H1 (cell line): ENCODE measurements around the gene CST9L. TPM values are rescaled to one million over a fixed set of nuclear protein-coding genes. Genes with fewer than 3 reads are reported as not detected.

Source experiments
- CTCF ChIA-PET: fragments of 300-600 bp; sonication (Branson Sonifier 250); formaldehyde crosslinking; loops from one replicate; lab custom pipeline; 2021; ENCODE audit not compliant: partially characterized antibody; lab: Charles Lee
- POLR2A ChIA-PET: fragments of 300-600 bp; sonication (Branson Sonifier 250); formaldehyde crosslinking; loops from one replicate; lab custom pipeline; 2021; ENCODE audit warnings: inconsistent platforms; ENCODE audit not compliant: partially characterized antibody; lab: Charles Lee
- DNase-seq, 2 experiments: peaks; one replicate each; pipeline versions ENCODE4 v3.0.0 to v3.0.0-alpha.2; 2010 to 2022; ENCODE audit warnings: low spot score in 2 of 2, low read depth in 1 of 2, mixed read lengths in 1 of 2
- FAIRE-seq: peaks from 2 replicates; lab custom pipeline; 2011; peaks lifted over from hg19 to GRCh38; lab: Jason Lieb, UNC
- H2AFZ ChIP-seq: 2 replicates; pipeline ENCODE4 v1.8.1; 2012; ENCODE audit warnings: low read length, inconsistent platforms
- H2AK5ac ChIP-seq: 2 replicates; pipeline ENCODE4 v1.6.1; 2013; ENCODE audit warnings: low read depth, low read length
- H2BK120ac ChIP-seq: replicated peaks from 2 replicates; pipeline ENCODE3; 2013; ENCODE audit warnings: low read depth, low read length, inconsistent platforms
- H2BK12ac ChIP-seq: 2 replicates; pipeline ENCODE4 v1.6.1; 2013; ENCODE audit warnings: low read depth, low read length
- H2BK15ac ChIP-seq: 2 replicates; pipeline ENCODE4 v1.6.1; 2013; ENCODE audit warnings: low read length
- H2BK20ac ChIP-seq: 2 replicates; pipeline ENCODE4 v1.6.1; 2013; ENCODE audit warnings: low read length
- H2BK5ac ChIP-seq: 2 replicates; pipeline ENCODE4 v1.6.1; 2013; ENCODE audit warnings: low read depth, low read length
- H3K14ac ChIP-seq: 2 replicates; pipeline ENCODE4 v1.6.1; 2013; ENCODE audit warnings: inconsistent platforms; ENCODE audit not compliant: insufficient read length
- H3K18ac ChIP-seq: 2 replicates; pipeline ENCODE4 v1.6.1; 2013; ENCODE audit warnings: low read length; ENCODE audit errors: extremely low read depth
- H3K23ac ChIP-seq: 2 replicates; pipeline ENCODE4 v1.6.1; 2013; ENCODE audit warnings: inconsistent platforms; ENCODE audit not compliant: insufficient read length
- H3K23me2 ChIP-seq: 2 replicates; pipeline ENCODE4 v1.6.1; 2013; ENCODE audit warnings: low read depth, low read length
- H3K27ac ChIP-seq: 2 replicates; pipeline ENCODE4 v1.6.1; 2011; ENCODE audit warnings: low read depth, low read length, inconsistent platforms
- H3K27me3 ChIP-seq, 4 experiments: replicated peaks in 1 of 4; 1 replicate in 1 of 4; 2 replicates in 3 of 4; pipeline versions ENCODE4 v1.6.1 to v1.8.1; 2011 to 2013; ENCODE audit warnings: low read length in 3 of 4, mild to moderate bottlenecking in 3 of 4, inconsistent platforms in 2 of 4, mixed read lengths in 2 of 4, moderate library complexity in 1 of 4; ENCODE audit not compliant: control insufficient read depth in 3 of 4, insufficient read depth in 3 of 4; ENCODE audit errors: extremely low read depth in 1 of 4
- H3K36me3 ChIP-seq, 4 experiments: 2 replicates each; pipeline versions ENCODE4 v1.6.1 to v1.8.1; 2011 to 2013; ENCODE audit warnings: mild to moderate bottlenecking in 4 of 4, low read length in 3 of 4, moderate library complexity in 2 of 4, control low read depth in 1 of 4, inconsistent platforms in 1 of 4; ENCODE audit not compliant: insufficient read depth in 4 of 4, control insufficient read depth in 2 of 4
- H3K4ac ChIP-seq: replicated peaks from 2 replicates; pipeline ENCODE3; 2013; ENCODE audit warnings: low read length, low read depth, mixed read lengths, inconsistent platforms; ENCODE audit not compliant: insufficient read length
- H3K4me1 ChIP-seq, 4 experiments: replicated peaks in 1 of 4; 1 replicate in 1 of 4; 2 replicates in 3 of 4; pipeline versions ENCODE4 v1.6.1 to v1.8.1; 2011 to 2013; ENCODE audit warnings: low read length in 3 of 4, inconsistent platforms in 2 of 4, mixed read lengths in 1 of 4; ENCODE audit not compliant: insufficient read depth in 4 of 4, control insufficient read depth in 3 of 4
- H3K4me2 ChIP-seq, 2 experiments: 2 replicates each; pipeline versions ENCODE4 v1.6.1 to v1.8.1; 2011 to 2013; ENCODE audit warnings: low read depth in 2 of 2, low read length in 2 of 2, control low read depth in 1 of 2, inconsistent platforms in 1 of 2, mild to moderate bottlenecking in 1 of 2; ENCODE audit not compliant: insufficient read depth in 1 of 2
- H3K4me3 ChIP-seq, 4 experiments: fragments of 200-600, 300-600 bp in 1 of 4; sonication (generic), shearing (Covaris generic), sonication (Bioruptor Twin) in 1 of 4; 2 replicates each; pipeline versions ENCODE4 v1.5.1 to v1.8.1; 2011 to 2016; ENCODE audit warnings: low read length in 4 of 4, low read depth in 3 of 4, control low read depth in 2 of 4, inconsistent platforms in 2 of 4, mild to moderate bottlenecking in 2 of 4, mixed read lengths in 1 of 4, moderate library complexity in 1 of 4; ENCODE audit not compliant: insufficient read depth in 2 of 4; ENCODE audit errors: extremely low read depth in 1 of 4
- H3K56ac ChIP-seq: replicated peaks from 2 replicates; pipeline ENCODE3; 2013; ENCODE audit warnings: low read depth, mild to moderate bottlenecking, mixed read lengths, low read length, inconsistent platforms; ENCODE audit not compliant: insufficient read length
- H3K79me1 ChIP-seq: 2 replicates; pipeline ENCODE4 v1.6.1; 2013; ENCODE audit warnings: low read depth, low read length, control low read depth
- H3K79me2 ChIP-seq, 2 experiments: 2 replicates each; pipeline versions ENCODE4 v1.6.1 to v1.8.1; 2012 to 2013; ENCODE audit warnings: low read length in 2 of 2, mild to moderate bottlenecking in 2 of 2, inconsistent platforms in 1 of 2; ENCODE audit not compliant: insufficient read depth in 2 of 2, control insufficient read depth in 1 of 2
- H3K9ac ChIP-seq, 4 experiments: replicated peaks in 1 of 4; 1 replicate in 1 of 4; 2 replicates in 3 of 4; pipeline versions ENCODE4 v1.6.1 to v1.8.1; 2011 to 2013; ENCODE audit warnings: low read depth in 3 of 4, low read length in 3 of 4, control low read depth in 2 of 4, mild to moderate bottlenecking in 2 of 4, moderate library complexity in 2 of 4, inconsistent platforms in 1 of 4; ENCODE audit errors: extremely low read depth in 1 of 4
- H3K9me3 ChIP-seq, 2 experiments: 2 replicates each; pipeline versions ENCODE4 v1.6.1 to v1.8.1; 2012 to 2013; ENCODE audit warnings: mild to moderate bottlenecking in 2 of 2, moderate library complexity in 2 of 2, control low read depth in 1 of 2, inconsistent platforms in 1 of 2, low read depth in 1 of 2, low read length in 1 of 2, mixed read lengths in 1 of 2; ENCODE audit not compliant: insufficient read depth in 2 of 2
- H4K20me1 ChIP-seq, 2 experiments: replicated peaks in 1 of 2; 2 replicates each; pipeline versions ENCODE3 to v1.8.1; 2011 to 2013; ENCODE audit warnings: inconsistent platforms in 2 of 2, low read length in 2 of 2, mild to moderate bottlenecking in 1 of 2; ENCODE audit not compliant: insufficient read depth in 2 of 2, control insufficient read depth in 1 of 2
- H4K5ac ChIP-seq: 2 replicates; pipeline ENCODE4 v1.6.1; 2013; ENCODE audit warnings: low read length, low read depth, mixed read lengths, inconsistent platforms; ENCODE audit not compliant: insufficient read length
- H4K8ac ChIP-seq: 2 replicates; pipeline ENCODE4 v1.8.0; 2013; ENCODE audit warnings: mild to moderate bottlenecking, moderate library complexity, low read length, inconsistent platforms; ENCODE audit not compliant: insufficient read depth; ENCODE audit errors: extremely low read depth
- H4K91ac ChIP-seq: replicated peaks from 2 replicates; pipeline ENCODE3; 2013; ENCODE audit warnings: low read length, mixed read lengths, inconsistent platforms; ENCODE audit not compliant: insufficient read length
- E2F6 ChIP-seq: IDR thresholded peaks from 2 replicates; pipeline ENCODE4 v1.6.1; 2012; ENCODE audit warnings: inconsistent platforms
- MAX ChIP-seq: IDR thresholded peaks from 2 replicates; pipeline ENCODE4 v1.6.1; 2012; ENCODE audit warnings: inconsistent platforms
- POU5F1 ChIP-seq: IDR thresholded peaks from 2 replicates; pipeline ENCODE4 v1.6.1; 2011; ENCODE audit warnings: low read depth, mild to moderate bottlenecking, low read length, moderate library complexity
- WGBS, 2 experiments: shearing (Covaris generic) in 1 of 2; methylation state at CpG; one replicate each; pipeline versions ENCODE4 v1.1.6 to v1.1.7; 2013 to 2015; ENCODE audit warnings: low lambda C conversion rate in 2 of 2, mixed read lengths in 2 of 2, inconsistent platforms in 1 of 2, low coverage in 1 of 2, missing lambda C conversion rate in 1 of 2; ENCODE audit not compliant: insufficient replicate concordance in 2 of 2, insufficient coverage in 1 of 2, insufficient read length in 1 of 2; ENCODE audit errors: extremely low coverage in 1 of 2, missing lambda C conversion rate in 1 of 2; 5-methylcytosine and 5-hydroxymethylcytosine counted together
- polyA plus RNA-seq, 7 experiments: library from polyadenylated mRNA; depleted of rRNA in 3 of 7; stranded (reverse) in 5 of 7; unstranded in 2 of 7; fragments of >200 nt in 5 of 7; fragments of 200-250 nt in 2 of 7; gene quantifications; 1 replicate in 5 of 7; 2 replicates in 1 of 7; 4 replicates in 1 of 7; pipeline versions ENCODE4 v1.2.1 to v1.2.3, GENCODE V29; 2011 to 2013; ENCODE audit warnings: missing spikeins in 2 of 7, mixed read lengths in 2 of 7
- total RNA-seq: library from RNA; stranded (reverse); fragmentation: NEBNext Ultra II Directional; extraction: Animal tissue kit (Norgen Biotek cat#: 25700); gene quantifications from 2 replicates; pipeline ENCODE4 v1.2.1, GENCODE V29; 2021

Gene CST9L
- total and polyA plus RNA-seq, 2 of the 8 experiments (the other 6 are each of a cell fraction or from before 2014, with no cell fraction given), result not detected

GRCh38 chr20:23608251-23608846 is 40.1 kb upstream of the CST9L start:
- Histone ChIP-seq H3K14ac (no peak overlapping the region), H3K23ac (no peak overlapping the region), H4K8ac (no peak overlapping the region), H3K36me3 (no peaks in the 10 kb centered on the region), H3K79me1 (no peaks in the 10 kb centered on the region), H4K91ac (peak overlapping the region; percentile 67), H3K9me3 (no peaks in the 10 kb centered on the region), H2BK120ac (no peak overlapping the region), H2BK5ac (no peak overlapping the region), H2AK5ac (no peak overlapping the region), H3K27ac (no peak overlapping the region), H3K27me3 (no peaks in the 10 kb centered on the region; a peak in 1 of 7 replicates), H2BK12ac (peak overlapping the region; percentile 88; the same call in 1 of the 2 replicates), H2AFZ (0 out of 2 replicates have a peak overlapping the region, but pooled peaks have one; percentile 42), H3K4me2 (no peak overlapping the region), H3K9ac (no peak overlapping the region; a peak in 1 of 7 replicates), H2BK20ac (peak overlapping the region; percentile 16), H4K5ac (no peak overlapping the region), H3K4me3 (no peak overlapping the region; a peak in 1 of 8 replicates), H3K4ac (no peak overlapping the region), H2BK15ac (peak overlapping the region; percentile 100), H3K4me1 (peaks cover 0 to 7% (median 2%) of the 10 kb centered on the region in 4 experiments; a peak in 3 of 7 replicates), H3K23me2 (no peaks in the 10 kb centered on the region), H4K20me1 (no peaks in the 10 kb centered on the region), H3K79me2 (no peaks in the 10 kb centered on the region), H3K56ac (no peak overlapping the region), H3K18ac (no peak overlapping the region)
- no peak for FAIRE-seq
- 86% methylated on average over 18 of the region's 18 CpGs; no CpG with 5 or more reads in 1 of the 2 experiments for WGBS, 2 experiments
- CTCF ChIA-PET, result interaction anchor here (0.8 to 18.5 kb wide), 11 partner anchors 9 to 164 kb away, joined by 3 to 328 read pairs (median 3); partner anchors contain the start of genes CST11 and CSTL1
- TF ChIP-seq MAX (0 out of 2 replicates have a peak, but pooled peaks have one; percentile 13), E2F6 (0 out of 2 replicates have a peak, but pooled peaks have one; percentile 24), POU5F1 (no peak)
- POLR2A ChIA-PET, result interaction anchor here (1.5 kb wide), 1 partner anchor 23 kb away, joined by 4 read pairs; no protein-coding TSS in a partner anchor
- peak in 1 of 2 experiments; percentile 48 for DNase-seq
